Natural killer cell (primary cell): ENCODE measurements around the gene NEDD4L. TPM values are rescaled to one million over a fixed set of nuclear protein-coding genes. Genes with fewer than 3 reads are reported as not detected.

Experiments used
- ATAC-seq, 3 donors: fragments of 150-1000 bp in 2 of 3; fragments of 200-7000 bp in 1 of 3; cut with Tn5 transposase; 1 replicate in 1 of 3; 2 replicates in 2 of 3; pipeline ENCODE4 v1.10.0; 2021; ENCODE audit warnings: mild to moderate bottlenecking in 2 of 3, moderate library complexity in 2 of 3
- DNase-seq, 2 donors: peaks; one replicate each; pipeline versions ENCODE4 v3.0.0 to v3.0.0-alpha.2; 2013 to 2021; ENCODE audit warnings: mixed read lengths in 1 of 2
- H3K27ac ChIP-seq: one replicate; pipeline ENCODE4 v1.5.1; 2013; ENCODE audit warnings: mild to moderate bottlenecking, low read length
- H3K27me3 ChIP-seq: one replicate; pipeline ENCODE4 v1.6.1; 2013; ENCODE audit warnings: low read length; ENCODE audit not compliant: control insufficient read depth, insufficient read depth
- H3K36me3 ChIP-seq: one replicate; pipeline ENCODE4 v1.6.1; 2013; ENCODE audit warnings: low read length; ENCODE audit not compliant: control insufficient read depth, insufficient read depth
- H3K4me1 ChIP-seq: one replicate; pipeline ENCODE4 v1.6.1; 2013; ENCODE audit warnings: low read length; ENCODE audit not compliant: control insufficient read depth, insufficient read depth
- H3K4me3 ChIP-seq: one replicate; pipeline ENCODE4 v1.5.1; 2013; ENCODE audit warnings: low read length
- H3K9me3 ChIP-seq: one replicate; pipeline ENCODE4 v1.6.1; 2013; ENCODE audit warnings: low read length; ENCODE audit not compliant: control insufficient read depth, insufficient read depth
- H3K27ac Mint-ChIP-seq, 2 donors: one replicate each; pipeline ENCODE4 v1.8.0; 2022; ENCODE audit warnings: mild to moderate bottlenecking in 2 of 2, mixed read lengths in 2 of 2, moderate library complexity in 1 of 2
- H3K27me3 Mint-ChIP-seq, 2 donors: one replicate each; pipeline ENCODE4 v1.8.0; 2022; ENCODE audit warnings: low read depth in 2 of 2, mixed read lengths in 2 of 2
- H3K36me3 Mint-ChIP-seq: one replicate; pipeline ENCODE4 v1.8.0; 2022; ENCODE audit warnings: mixed read lengths
- H3K4me1 Mint-ChIP-seq, 2 donors: one replicate each; pipeline ENCODE4 v1.8.0; 2022; ENCODE audit warnings: mixed read lengths in 2 of 2
- H3K4me3 Mint-ChIP-seq: one replicate; pipeline ENCODE4 v1.8.0; 2022; ENCODE audit warnings: mild to moderate bottlenecking, moderate library complexity, mixed read lengths
- H3K9me3 Mint-ChIP-seq, 2 donors: one replicate each; pipeline ENCODE4 v1.8.0; 2022; ENCODE audit warnings: mixed read lengths in 2 of 2
- CTCF ChIP-seq: fragments of 200-600 bp; IDR thresholded peaks from one replicate; pipeline ENCODE4 v1.8.0; 2022; ENCODE audit warnings: antibody characterized with exemption
- WGBS: methylation state at CpG from one replicate; pipeline ENCODE4 v1.1.7; 2013; ENCODE audit warnings: missing lambda C conversion rate; ENCODE audit not compliant: insufficient coverage; 5-methylcytosine and 5-hydroxymethylcytosine counted together
- intact Hi-C: fragments of 100-400 bp; cut with micrococcal nuclease; formaldehyde crosslinking; loops from one replicate; pipeline ENCODE4 v1.14.2; 2022
- total RNA-seq, 4 donors: library from RNA; stranded (reverse); fragments of 120-200 nt in 1 of 4; gene quantifications; one replicate each; pipeline versions ENCODE4 v1.2.3 to v1.2.4, GENCODE V29; 2013 to 2022

Gene NEDD4L
- total RNA-seq, 3 donors from 2014 or later (not counting 1 experiment from before 2014, with no cell fraction given): 3.4 to 15.3 (median 14.3) TPM

GRCh38 chr18:58249712-58250111 is 205.7 kb downstream of the NEDD4L start:
- 87% methylated on average over 1 of the region's 1 CpG for WGBS
- Mint-ChIP-seq H3K9me3 (no peaks in the 10 kb centered on the region), H3K27ac (no peak overlapping the region), H3K4me1 (no peaks in the 10 kb centered on the region), H3K27me3 (peaks cover 0 to 3% of the 10 kb centered on the region in 2 donors), H3K36me3 (no peaks in the 10 kb centered on the region), H3K4me3 (no peak overlapping the region)
- Histone ChIP-seq H3K27ac (no peak overlapping the region), H3K4me3 (no peak overlapping the region), H3K9me3 (no peaks in the 10 kb centered on the region), H3K4me1 (no peaks in the 10 kb centered on the region), H3K27me3 (no peaks in the 10 kb centered on the region), H3K36me3 (no peaks in the 10 kb centered on the region)
- no peak for TF ChIP-seq CTCF
- intact Hi-C loops: no loop called here
- DNase-seq (no peak), ATAC-seq (no peak)

DNA sequence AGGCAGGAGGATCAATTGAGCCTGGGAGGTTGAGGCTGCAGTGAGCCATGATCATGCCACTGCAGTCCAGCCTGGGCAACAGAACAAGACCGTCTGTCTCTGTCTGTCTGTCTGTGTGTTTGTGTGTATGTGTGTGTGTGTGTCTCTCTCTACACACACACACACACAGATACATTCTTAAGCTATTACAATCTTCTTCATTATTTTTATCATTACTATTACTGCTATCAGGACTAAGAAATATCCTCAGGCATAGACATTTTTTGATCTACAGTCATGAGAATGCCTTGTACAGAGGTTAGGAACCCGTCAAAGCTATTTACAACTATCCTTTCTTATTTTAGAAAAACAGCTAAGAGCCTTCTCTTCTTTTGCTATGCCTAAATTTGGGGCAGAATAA is 207.4 kb downstream of the NEDD4L start:
- H3K4me1 Mint-ChIP-seq: no peaks in the 10 kb centered on the region
- WGBS: no CpG with 5 or more reads among the region's 2 CpGs
- H3K27ac Mint-ChIP-seq: no peak overlapping the region
- no peak overlapping the region for H3K4me3 Mint-ChIP-seq
- no peak for TF ChIP-seq CTCF
- H3K36me3 Mint-ChIP-seq: no peaks in the 10 kb centered on the region
- ATAC-seq (no peak), DNase-seq (no peak)
- peaks cover 0 to 3% of the 10 kb centered on the region in 2 donors for H3K27me3 Mint-ChIP-seq
- intact Hi-C loops: no loop called here
- Histone ChIP-seq H3K4me1 (no peaks in the 10 kb centered on the region), H3K36me3 (no peaks in the 10 kb centered on the region), H3K4me3 (no peak overlapping the region), H3K27ac (no peak overlapping the region), H3K27me3 (no peaks in the 10 kb centered on the region), H3K9me3 (no peaks in the 10 kb centered on the region)
- H3K9me3 Mint-ChIP-seq: no peaks in the 10 kb centered on the region

DNA sequence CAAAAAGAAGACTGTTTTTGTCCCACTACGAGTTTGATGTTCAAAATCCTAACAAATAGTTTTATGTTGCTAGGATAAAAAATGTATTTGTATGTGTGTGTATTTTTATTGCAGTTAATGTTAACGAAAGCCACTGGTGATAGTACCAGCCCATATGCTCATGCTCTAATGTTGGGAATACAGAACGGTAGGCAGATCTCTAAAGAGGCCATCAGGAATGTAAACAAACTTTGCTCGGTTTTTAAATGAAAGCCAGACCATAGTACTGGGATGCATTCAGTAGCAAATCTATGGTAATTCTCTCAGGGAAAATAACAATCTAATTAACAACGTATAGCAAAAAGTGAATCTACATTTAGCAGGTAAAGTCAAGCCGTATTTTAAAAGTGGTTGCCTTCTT is 208.1 kb downstream of the NEDD4L start:
- H3K4me1 Mint-ChIP-seq: no peaks in the 10 kb centered on the region
- no peak overlapping the region for H3K27ac Mint-ChIP-seq
- H3K4me3 Mint-ChIP-seq: no peak overlapping the region
- no peak for DNase-seq
- intact Hi-C loops: no loop called here
- Histone ChIP-seq H3K27me3 (no peaks in the 10 kb centered on the region), H3K4me1 (no peaks in the 10 kb centered on the region), H3K9me3 (no peaks in the 10 kb centered on the region), H3K27ac (no peak overlapping the region), H3K36me3 (no peaks in the 10 kb centered on the region), H3K4me3 (no peak overlapping the region)
- 96% methylated on average over 4 of the region's 6 CpGs for WGBS
- H3K9me3 Mint-ChIP-seq: no peaks in the 10 kb centered on the region
- TF ChIP-seq CTCF: no peak
- no peak for ATAC-seq
- H3K36me3 Mint-ChIP-seq: no peaks in the 10 kb centered on the region
- H3K27me3 Mint-ChIP-seq: peaks cover 0 to 3% of the 10 kb centered on the region in 2 donors

GRCh38 chr18:58253318-58253717 is 209.3 kb downstream of the NEDD4L start:
- Histone ChIP-seq H3K9me3 (no peaks in the 10 kb centered on the region), H3K4me1 (no peaks in the 10 kb centered on the region), H3K27me3 (no peaks in the 10 kb centered on the region), H3K27ac (no peak overlapping the region), H3K4me3 (no peak overlapping the region), H3K36me3 (no peaks in the 10 kb centered on the region)
- no peaks in the 10 kb centered on the region for H3K4me1 Mint-ChIP-seq
- no peak for DNase-seq
- intact Hi-C loops: no loop called here
- no peaks in the 10 kb centered on the region for H3K36me3 Mint-ChIP-seq
- no peaks in the 10 kb centered on the region for H3K9me3 Mint-ChIP-seq
- no peak for ATAC-seq
- no peaks in the 10 kb centered on the region for H3K27me3 Mint-ChIP-seq
- no peak overlapping the region for H3K27ac Mint-ChIP-seq
- no CpG with 5 or more reads among the region's 2 CpGs for WGBS
- TF ChIP-seq CTCF: no peak
- no peak overlapping the region for H3K4me3 Mint-ChIP-seq
